DOHH2 (cell line): ENCODE results near the gene CPXM1.

Experiments
- H3F3A ChIP-seq: fragments of 200-600 bp; sonication (generic), shearing (Covaris generic); 2 replicates; pipeline ENCODE4 v1.6.0; 2016; ENCODE audit warnings: antibody characterized with exemption, mild to moderate bottlenecking; ENCODE audit not compliant: control insufficient read depth, insufficient read depth
- H3K27ac ChIP-seq: fragments of 200-600 bp; sonication (generic); 2 replicates; pipeline ENCODE4 v1.5.1; 2014; ENCODE audit warnings: low read depth, mild to moderate bottlenecking, low read length, moderate library complexity
- H3K27me3 ChIP-seq: fragments of 200-600 bp; sonication (generic); 2 replicates; pipeline ENCODE4 v1.6.1; 2014; ENCODE audit warnings: mild to moderate bottlenecking, low read length, mixed read lengths; ENCODE audit not compliant: control insufficient read depth
- H3K36me3 ChIP-seq: fragments of 200-600 bp; sonication (generic); 2 replicates; pipeline ENCODE4 v1.6.1; 2014; ENCODE audit warnings: mild to moderate bottlenecking, low read length, moderate library complexity, mixed read lengths; ENCODE audit not compliant: control insufficient read depth
- H3K4me1 ChIP-seq: fragments of 200-600 bp; sonication (generic); 2 replicates; pipeline ENCODE4 v1.6.1; 2014; ENCODE audit warnings: mild to moderate bottlenecking, low read length, mixed read lengths; ENCODE audit not compliant: control insufficient read depth
- H3K4me2 ChIP-seq: fragments of 200-600 bp; sonication (generic); 2 replicates; pipeline ENCODE4 v1.6.0; 2014; ENCODE audit warnings: mild to moderate bottlenecking, low read length, moderate library complexity
- H3K4me3 ChIP-seq: fragments of 200-600 bp; sonication (generic); 2 replicates; pipeline ENCODE4 v1.5.1; 2014; ENCODE audit warnings: mild to moderate bottlenecking, low read length, mixed read lengths
- H3K79me2 ChIP-seq: fragments of 200-600 bp; sonication (generic); 2 replicates; pipeline ENCODE4 v1.6.1; 2014; ENCODE audit warnings: mild to moderate bottlenecking, low read length, mixed read lengths; ENCODE audit not compliant: control insufficient read depth
- H3K9me2 ChIP-seq: fragments of 200-600 bp; sonication (generic); replicated peaks from 2 replicates; pipeline ENCODE4 v1.6.1; 2014; ENCODE audit warnings: mild to moderate bottlenecking, low read length, mixed read lengths; ENCODE audit not compliant: control insufficient read depth
- H3K9me3 ChIP-seq: fragments of 200-600 bp; sonication (generic); 2 replicates; pipeline ENCODE4 v1.6.1; 2014; ENCODE audit warnings: antibody characterized with exemption, low read length, mixed read lengths; ENCODE audit not compliant: control insufficient read depth, insufficient read depth
- H4K20me1 ChIP-seq: fragments of 200-600 bp; sonication (generic); 2 replicates; pipeline ENCODE4 v1.6.0; 2014; ENCODE audit warnings: low read depth, mild to moderate bottlenecking, antibody characterized with exemption, low read length, moderate library complexity; ENCODE audit not compliant: control insufficient read depth, insufficient read depth
- EZH2phosphoT487 ChIP-seq: fragments of 200-600 bp; sonication (generic); IDR thresholded peaks from 2 replicates; pipeline ENCODE4 v1.6.1; 2017; ENCODE audit warnings: borderline replicate concordance, mild to moderate bottlenecking, antibody characterized with exemption, low read length, moderate library complexity, mixed read lengths
- TF ChIP-seq, protein P1 (sequence below): fragments of 200-600 bp; sonication (generic); IDR thresholded peaks from one replicate; pipeline ENCODE4 v1.5.1; 2014; ENCODE audit warnings: antibody characterized with exemption, mild to moderate bottlenecking, low read depth, low read length; ENCODE audit not compliant: poor library complexity, severe bottlenecking

Gene CPXM1

DNA sequence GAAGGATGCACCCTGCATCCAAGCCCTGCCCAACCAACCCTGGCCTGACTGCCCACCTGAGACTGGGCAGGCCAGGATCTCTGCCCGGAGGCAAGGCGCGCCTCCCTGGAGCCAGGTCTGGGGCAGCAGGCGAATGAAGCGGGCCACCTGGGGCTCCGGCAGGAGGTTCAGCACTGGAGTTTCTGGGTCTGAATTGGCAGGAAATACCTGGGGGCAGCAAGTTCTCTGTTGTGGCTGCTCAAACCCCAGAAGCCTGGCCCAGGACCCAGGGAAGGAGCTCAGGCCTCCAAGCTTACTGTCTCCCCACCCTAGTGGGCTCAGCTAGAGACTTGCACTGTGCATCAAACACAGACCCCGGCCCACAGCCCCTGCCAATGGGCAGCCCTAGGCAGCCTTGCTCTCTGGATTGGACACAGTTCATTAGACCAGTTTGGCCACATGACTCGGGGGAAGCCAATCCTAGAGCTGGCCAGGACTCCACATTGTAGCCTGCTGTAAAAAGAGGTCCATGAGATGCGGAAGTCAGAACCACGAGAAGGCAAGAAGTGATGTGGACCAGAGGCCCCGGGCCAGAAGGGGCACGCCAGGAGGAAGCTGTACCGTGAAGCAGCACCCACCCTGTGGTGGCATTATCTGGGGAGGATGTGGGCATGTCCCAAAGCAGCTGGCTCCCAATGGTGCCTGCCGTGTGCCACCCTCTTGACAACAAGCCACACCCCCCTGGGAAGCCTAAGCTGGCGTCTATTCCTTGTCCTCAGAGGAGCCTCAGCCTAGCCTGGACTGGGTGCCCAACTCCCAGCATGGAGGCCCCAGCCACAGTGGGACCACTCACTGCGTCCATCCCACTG lies 3.1 kb downstream of the CPXM1 start:
- H3K36me3 ChIP-seq, result no peaks in the 10 kb centered on the region
- H3F3A ChIP-seq, result no peaks in the 10 kb centered on the region
- no peak overlapping the region for H3K4me3 ChIP-seq
- H3K9me2 ChIP-seq, result no peaks in the 10 kb centered on the region
- H3K4me2 ChIP-seq, result no peak overlapping the region
- H3K4me1 ChIP-seq, result no peaks in the 10 kb centered on the region
- H4K20me1 ChIP-seq, result no peaks in the 10 kb centered on the region
- no peaks in the 10 kb centered on the region for H3K9me3 ChIP-seq
- H3K27ac ChIP-seq, result no peak overlapping the region
- peaks cover 3% of the 10 kb centered on the region; the same call in 1 of the 2 replicates for H3K27me3 ChIP-seq
- no peaks in the 10 kb centered on the region for H3K79me2 ChIP-seq
- TF ChIP-seq EZH2phosphoT487, result no peak
- TF ChIP-seq, protein P1, sequence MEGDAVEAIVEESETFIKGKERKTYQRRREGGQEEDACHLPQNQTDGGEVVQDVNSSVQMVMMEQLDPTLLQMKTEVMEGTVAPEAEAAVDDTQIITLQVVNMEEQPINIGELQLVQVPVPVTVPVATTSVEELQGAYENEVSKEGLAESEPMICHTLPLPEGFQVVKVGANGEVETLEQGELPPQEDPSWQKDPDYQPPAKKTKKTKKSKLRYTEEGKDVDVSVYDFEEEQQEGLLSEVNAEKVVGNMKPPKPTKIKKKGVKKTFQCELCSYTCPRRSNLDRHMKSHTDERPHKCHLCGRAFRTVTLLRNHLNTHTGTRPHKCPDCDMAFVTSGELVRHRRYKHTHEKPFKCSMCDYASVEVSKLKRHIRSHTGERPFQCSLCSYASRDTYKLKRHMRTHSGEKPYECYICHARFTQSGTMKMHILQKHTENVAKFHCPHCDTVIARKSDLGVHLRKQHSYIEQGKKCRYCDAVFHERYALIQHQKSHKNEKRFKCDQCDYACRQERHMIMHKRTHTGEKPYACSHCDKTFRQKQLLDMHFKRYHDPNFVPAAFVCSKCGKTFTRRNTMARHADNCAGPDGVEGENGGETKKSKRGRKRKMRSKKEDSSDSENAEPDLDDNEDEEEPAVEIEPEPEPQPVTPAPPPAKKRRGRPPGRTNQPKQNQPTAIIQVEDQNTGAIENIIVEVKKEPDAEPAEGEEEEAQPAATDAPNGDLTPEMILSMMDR, result no peak

GRCh38 chr20:2796011-2796660 lies 4.3 kb downstream of the CPXM1 start:
- no peaks in the 10 kb centered on the region for H3K4me1 ChIP-seq
- H4K20me1 ChIP-seq, result no peaks in the 10 kb centered on the region
- H3K27ac ChIP-seq, result no peak overlapping the region
- no peaks in the 10 kb centered on the region for H3K36me3 ChIP-seq
- no peak for TF ChIP-seq EZH2phosphoT487
- TF ChIP-seq, protein P1, result no peak
- H3K79me2 ChIP-seq, result no peaks in the 10 kb centered on the region
- H3K4me2 ChIP-seq, result no peak overlapping the region
- no peaks in the 10 kb centered on the region for H3F3A ChIP-seq
- H3K9me3 ChIP-seq, result no peaks in the 10 kb centered on the region
- H3K9me2 ChIP-seq, result no peaks in the 10 kb centered on the region
- H3K27me3 ChIP-seq, result peaks cover 7% of the 10 kb centered on the region; the same call in 1 of the 2 replicates
- no peak overlapping the region for H3K4me3 ChIP-seq

DNA sequence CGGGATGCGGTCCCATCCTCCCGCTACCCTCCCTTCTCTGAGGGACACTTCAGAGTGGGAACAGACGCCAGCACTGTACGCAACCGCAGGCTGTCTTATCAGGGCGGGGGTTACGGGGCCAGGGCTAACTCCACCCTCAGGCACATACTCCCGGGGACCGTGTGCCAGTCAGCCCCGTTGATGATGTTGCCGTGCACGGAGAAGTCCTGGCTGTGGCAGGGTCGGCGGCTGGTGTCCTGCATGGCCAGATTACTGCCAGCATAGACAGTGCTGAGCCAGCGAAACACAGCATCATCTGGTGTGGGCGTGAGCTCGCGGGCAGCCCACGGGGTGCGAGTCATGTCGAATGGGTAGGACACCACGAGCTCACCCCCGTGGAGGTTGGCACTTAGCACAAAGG lies 5.0 kb downstream of the CPXM1 start:
- Histone ChIP-seq H3K36me3 (no peaks in the 10 kb centered on the region), H3K27ac (no peak overlapping the region), H4K20me1 (no peaks in the 10 kb centered on the region), H3K4me1 (no peaks in the 10 kb centered on the region), H3K27me3 (peaks cover 7% of the 10 kb centered on the region; the same call in 1 of the 2 replicates), H3K9me3 (no peaks in the 10 kb centered on the region), H3F3A (no peaks in the 10 kb centered on the region), H3K79me2 (no peaks in the 10 kb centered on the region), H3K4me2 (no peak overlapping the region), H3K9me2 (no peaks in the 10 kb centered on the region), H3K4me3 (no peak overlapping the region)
- TF ChIP-seq EZH2phosphoT487, result no peak
- TF ChIP-seq, protein P1, result no peak
